Measurements from ENCODE around the gene ALG12. TPM values are rescaled to one million over a fixed set of nuclear protein-coding genes. Genes with fewer than 3 reads are reported as not detected.
"Not testable (repeated sequence)": the region's sequence is repeated elsewhere in the genome, so short reads cannot be mapped to it uniquely, and the experiment has no call there.

ALG12 gene
- total RNA-seq, 2 donors from 2014 or later = 14.8 to 15.3 TPM

DNA sequence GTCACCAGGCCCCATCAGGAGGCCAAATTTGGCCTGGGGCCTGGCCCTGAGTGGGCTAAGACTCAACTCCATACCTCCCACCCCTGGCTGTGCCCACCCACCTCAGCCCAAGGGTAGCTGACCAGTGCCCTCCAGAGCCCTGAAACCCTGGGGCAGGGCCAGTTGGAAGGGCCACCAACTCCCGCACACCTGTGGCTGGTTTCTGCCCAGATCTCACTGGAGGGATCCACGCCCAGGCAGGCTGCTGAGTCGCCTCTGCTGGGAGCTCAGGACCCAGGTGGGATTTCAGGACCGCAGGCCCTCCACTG is 33.4 kb upstream of the ALG12 start:
- ATAC-seq (no peak), DNase-seq (ENCODE audit: low spot score in 2 of 2) (no peak)
- no peak overlapping the region for H3K27ac Mint-ChIP-seq
- H3K9me3 Mint-ChIP-seq = no peaks in the 10 kb centered on the region
- no peaks in the 10 kb centered on the region for H3K36me3 Mint-ChIP-seq

DNA sequence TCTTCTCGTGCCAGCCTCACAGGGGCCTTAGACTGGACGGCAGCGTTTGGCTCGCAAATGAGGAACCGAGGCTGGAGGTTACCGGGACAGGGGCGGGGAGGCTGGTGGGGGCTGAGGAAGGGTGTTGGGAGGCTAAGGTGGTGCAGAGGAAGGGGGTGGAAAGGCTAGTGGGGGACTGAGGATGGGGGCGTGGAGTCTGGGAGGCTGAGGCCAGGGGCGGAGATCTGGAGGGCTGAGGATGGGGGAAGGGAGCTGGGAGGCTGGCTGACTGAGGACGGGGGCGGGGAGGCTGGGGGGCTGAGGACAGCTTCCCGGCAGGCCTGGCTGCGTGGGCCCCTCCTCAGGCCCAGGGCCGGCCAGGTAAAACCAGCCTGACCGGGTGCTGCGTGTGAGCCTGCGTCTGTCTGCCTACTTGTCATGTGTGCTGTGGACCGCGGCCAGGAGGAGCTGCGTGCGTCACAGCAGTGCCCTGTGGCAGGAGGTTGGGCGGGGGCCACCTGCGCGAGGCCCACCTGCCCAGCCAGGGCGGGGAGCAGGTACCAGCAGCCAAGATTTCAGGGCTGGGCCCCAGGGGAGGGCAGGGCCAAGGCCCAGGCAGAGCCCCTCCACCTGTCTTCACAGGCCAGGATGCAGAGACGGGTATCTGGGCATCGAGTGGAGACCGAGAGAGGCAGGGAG is 32.9 kb upstream of the ALG12 start:
- no peak for DNase-seq (ENCODE audit: low spot score in 2 of 2)
- no peak for ATAC-seq
- no peak overlapping the region for H3K27ac Mint-ChIP-seq

DNA sequence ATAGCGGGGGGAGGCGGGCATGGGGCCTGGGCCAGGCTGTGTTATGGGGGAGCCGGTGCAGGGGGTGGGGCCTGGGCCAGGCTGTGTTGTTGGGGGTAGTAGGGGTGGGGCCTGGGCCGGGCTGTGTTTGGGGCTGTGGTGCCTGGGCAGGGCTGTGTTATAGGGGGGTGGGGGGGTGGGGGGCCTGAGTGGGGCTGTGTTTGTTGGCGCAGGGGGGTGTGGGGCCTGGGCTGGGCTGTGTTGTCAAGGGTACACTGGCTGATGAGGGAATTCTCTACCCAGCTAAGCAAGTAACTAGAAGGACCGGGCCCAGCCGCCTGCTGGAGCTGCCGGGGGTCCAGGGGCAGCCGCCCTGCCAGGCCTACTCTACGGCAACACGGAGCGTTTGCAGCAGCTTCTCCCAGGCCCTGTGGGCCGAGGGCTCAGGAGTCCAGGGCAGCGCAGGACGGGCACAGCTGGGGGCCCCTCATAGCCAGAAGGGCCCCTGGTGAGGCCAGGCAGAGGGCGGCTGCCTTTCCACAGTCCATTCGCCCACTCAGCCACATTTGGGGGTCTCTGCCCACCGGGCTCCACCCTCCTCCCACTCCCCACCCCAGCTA is 32.3 kb upstream of the ALG12 start:
- ATAC-seq (no peak), DNase-seq (ENCODE audit: low spot score in 2 of 2) (no peak)
- no peaks in the 10 kb centered on the region for H3K9me3 Mint-ChIP-seq
- H3K36me3 Mint-ChIP-seq = no peaks in the 10 kb centered on the region
- no peak overlapping the region for H3K27ac Mint-ChIP-seq

More for the DNA sequence above, 32.9 kb upstream of the ALG12 start:
- Mint-ChIP-seq H3K36me3 (no peaks in the 10 kb centered on the region), H3K9me3 (no peaks in the 10 kb centered on the region)

DNA sequence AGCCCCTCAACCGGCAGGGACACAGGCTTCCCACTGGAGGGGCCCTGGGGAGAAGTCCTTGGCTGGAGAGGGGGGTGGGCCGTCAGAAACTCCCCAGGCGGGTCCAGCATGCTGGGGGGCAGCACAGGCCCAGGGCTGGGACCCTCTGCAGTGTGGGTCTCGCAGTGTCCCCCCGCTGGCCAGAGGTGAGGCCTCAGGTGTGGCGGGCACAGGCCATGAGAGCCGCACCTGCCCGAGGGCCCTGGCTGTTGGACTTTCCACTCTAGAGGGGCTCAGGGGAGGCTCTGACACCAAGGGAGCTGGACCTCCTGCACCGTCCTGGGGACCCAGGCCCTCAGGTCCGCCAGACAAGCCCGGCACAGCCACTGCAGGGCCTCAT is 31.7 kb upstream of the ALG12 start:
- DNase-seq (ENCODE audit: low spot score in 2 of 2) = no peak
- Mint-ChIP-seq H3K27ac (no peak overlapping the region), H3K9me3 (no peaks in the 10 kb centered on the region), H3K36me3 (no peaks in the 10 kb centered on the region)
- ATAC-seq = no peak

DNA sequence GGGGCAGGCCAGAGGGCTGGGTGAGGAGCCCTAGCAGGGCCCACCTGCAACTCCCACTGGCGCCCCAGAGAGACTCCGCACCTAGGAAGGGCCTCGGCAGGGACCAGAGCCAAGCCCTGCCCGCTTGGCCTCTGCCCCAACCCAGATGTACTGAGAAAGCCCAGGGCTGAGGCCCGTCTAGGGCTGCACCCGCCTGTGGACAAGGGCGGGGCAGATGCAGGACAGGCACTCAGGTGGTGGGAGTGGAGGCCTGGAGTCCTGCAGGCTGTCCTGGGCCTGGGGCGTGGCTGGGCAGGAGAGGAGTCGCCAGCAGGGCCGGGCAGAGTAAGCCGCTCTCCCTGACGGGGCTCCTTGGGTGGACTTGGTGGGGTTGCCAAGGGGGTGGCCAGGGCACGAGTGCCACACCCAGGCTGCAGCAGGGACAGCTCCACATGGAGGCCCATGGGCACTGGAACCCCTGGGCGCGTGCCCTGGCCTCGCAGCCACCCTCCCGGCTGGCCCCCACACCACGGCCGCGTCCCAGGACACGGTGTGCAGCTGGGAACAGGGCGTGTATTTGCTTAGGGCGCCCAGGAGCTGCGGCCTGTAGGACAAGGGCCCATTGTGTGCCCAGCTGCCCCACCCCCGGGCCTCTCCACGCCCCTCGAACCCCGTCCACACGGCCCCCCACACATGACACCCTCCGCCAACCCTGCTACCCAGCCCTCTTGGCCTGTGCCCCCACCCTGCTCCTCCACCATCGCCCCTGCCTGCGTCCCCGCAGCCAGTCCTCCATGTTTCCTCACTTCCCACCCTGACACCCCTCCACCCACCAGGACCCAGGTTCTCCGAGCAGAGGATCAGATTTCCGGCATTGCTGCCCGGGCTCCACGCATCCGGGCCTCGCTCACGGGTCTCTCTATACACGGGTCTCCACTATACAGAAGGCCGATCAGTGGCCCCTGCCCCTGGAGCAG is 31.0 kb upstream of the ALG12 start:
- no peaks in the 10 kb centered on the region for H3K36me3 Mint-ChIP-seq
- no peak overlapping the region for H3K27ac Mint-ChIP-seq
- DNase-seq (ENCODE audit: low spot score in 2 of 2) (no peak), ATAC-seq (no peak)
- H3K9me3 Mint-ChIP-seq = no peaks in the 10 kb centered on the region

DNA sequence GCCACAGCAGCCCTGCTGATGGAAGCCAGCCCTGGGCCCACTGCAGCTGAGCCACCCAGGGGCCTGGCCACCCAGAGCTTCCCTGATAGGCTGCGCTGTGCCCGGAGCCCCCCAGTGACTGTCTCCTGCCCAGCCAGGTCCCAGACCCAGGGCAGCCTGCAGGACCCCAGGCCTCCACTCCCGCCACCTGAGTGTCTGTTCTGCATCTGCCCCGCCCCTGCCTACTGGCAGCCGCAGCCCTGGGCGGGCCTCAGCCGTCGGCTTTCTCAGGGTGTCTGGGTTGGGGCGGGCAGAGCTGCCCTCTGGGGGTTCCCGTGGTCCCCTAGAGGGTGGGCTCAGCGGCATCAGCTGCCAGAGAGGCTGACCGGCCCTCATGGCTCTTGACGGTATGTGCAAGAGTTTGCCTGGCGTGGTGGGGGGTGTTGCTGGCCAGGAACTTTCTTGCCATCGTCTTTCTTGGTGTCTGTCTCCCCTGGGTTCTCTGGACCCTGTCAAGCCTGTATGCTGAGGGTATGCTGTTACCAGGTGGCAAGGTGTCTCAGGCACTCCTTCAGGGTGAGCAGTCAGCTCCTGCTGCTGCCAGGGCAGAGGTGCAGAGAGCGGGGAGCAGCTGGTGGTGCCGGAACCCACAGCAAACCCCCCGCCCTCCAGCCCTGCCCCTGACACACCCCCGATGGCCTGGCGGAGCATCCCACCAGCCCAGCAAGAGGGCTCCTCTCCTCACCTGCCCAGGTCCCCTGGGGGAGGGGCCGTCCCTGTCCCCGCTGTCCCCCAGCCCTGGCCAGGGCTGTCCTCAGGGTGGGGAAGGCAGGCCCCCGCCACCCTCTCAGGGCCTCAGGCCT is 30.1 kb upstream of the ALG12 start:
- DNase-seq (ENCODE audit: low spot score in 2 of 2) (no peak), ATAC-seq (no peak)
- H3K9me3 Mint-ChIP-seq = no peaks in the 10 kb centered on the region
- no peaks in the 10 kb centered on the region for H3K36me3 Mint-ChIP-seq
- H3K27ac Mint-ChIP-seq = peak overlapping the region in 1 of 2 donors; percentile 9

DNA sequence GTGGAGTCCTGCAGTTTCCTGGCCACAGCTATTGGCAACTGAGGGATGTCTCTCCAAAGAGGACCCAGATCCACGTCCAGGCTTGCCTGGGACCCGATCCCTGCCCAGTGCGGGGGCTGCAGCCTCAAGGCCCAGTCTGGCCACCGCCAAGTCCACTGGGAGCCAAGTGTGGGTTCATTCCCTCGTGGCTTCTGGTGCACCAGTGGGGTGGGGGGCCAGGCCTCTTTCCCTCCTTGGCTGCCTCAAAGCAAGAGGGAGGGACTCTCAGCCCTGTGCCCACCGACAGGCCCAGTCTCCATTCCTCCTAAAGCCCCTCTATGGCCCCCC is 29.0 kb upstream of the ALG12 start:
- DNase-seq (ENCODE audit: low spot score in 2 of 2) = no peak
- no peak overlapping the region for H3K27ac Mint-ChIP-seq

DNA sequence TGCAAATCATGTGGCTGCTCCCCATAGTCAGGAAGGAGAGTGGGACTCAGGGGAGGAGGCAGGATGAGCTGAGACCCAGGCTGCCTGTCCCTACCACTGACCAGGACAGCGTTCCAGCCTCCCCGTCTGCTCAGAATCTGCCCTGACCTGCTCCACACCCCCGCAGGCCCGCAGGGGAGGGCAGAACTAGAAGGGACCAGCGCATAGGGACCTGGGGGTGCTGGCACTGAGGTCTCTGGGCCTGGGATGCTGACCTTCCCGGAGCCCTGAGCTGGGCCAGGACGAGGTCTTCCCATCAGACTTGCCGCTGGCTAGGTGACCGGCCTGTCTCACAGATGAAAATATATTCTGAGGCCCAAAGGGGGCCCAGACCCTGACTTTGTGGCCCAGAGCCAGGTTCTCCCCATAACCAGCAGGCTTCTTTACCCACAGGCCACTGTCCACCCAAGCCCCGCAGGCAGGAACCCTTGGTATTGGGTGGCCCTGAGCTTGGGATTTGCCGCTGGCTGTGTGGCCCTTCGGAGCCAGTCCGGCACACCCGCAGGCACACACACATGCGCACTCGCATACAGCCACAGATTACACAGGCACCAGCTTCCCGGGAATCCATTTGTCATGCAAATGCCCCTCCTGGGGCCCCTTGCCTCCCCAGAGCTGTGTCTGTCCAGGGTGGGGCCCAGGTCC is 28.5 kb upstream of the ALG12 start:
- Mint-ChIP-seq H3K9me3 (no peaks in the 10 kb centered on the region), H3K36me3 (no peaks in the 10 kb centered on the region), H3K27ac (no peak overlapping the region)
- ATAC-seq = no peak
- DNase-seq (ENCODE audit: low spot score in 2 of 2) = no peak

More for the DNA sequence above, 29.0 kb upstream of the ALG12 start:
- Mint-ChIP-seq H3K9me3 (no peaks in the 10 kb centered on the region), H3K36me3 (no peaks in the 10 kb centered on the region)
- no peak for ATAC-seq

DNA sequence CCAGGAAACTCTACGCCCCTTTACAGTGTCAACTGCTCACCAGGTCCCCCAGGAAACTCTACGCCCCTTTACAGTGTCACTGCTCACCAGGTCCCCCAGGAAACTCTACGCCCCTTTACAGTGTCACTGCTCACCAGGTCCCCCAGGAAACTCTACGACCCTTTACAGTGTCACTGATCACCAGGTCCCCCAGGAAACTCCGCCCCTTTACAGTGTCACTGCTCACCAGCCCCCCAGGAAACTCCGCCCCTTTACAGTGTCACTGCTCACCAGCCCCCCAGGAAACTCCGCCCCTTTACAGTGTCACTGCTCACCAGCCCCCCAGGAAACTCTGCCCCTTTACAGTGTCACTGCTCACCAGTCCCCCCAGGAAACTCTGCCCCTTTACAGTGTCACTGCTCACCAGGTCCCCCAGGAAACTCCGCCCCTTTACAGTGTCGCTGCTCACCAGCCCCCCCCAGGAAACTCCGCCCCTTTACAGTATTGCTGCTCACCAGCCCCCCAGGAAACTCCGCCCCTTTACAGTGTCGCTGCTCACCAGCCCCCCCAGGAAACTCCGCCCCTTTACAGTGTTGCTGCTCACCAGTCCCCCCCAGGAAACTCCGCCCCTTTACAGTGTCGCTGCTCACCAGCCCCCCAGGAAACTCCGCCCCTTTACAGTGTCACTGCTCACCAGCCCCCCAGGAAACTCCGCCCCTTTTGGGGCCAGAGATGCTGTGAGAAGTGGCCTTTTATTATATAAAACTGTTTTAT is 27.0 kb upstream of the ALG12 start:
- peak overlapping the region in 1 of 2 donors; percentile 62 for H3K27ac Mint-ChIP-seq
- H3K36me3 Mint-ChIP-seq; DNase-seq (ENCODE audit: low spot score in 2 of 2); H3K9me3 Mint-ChIP-seq: not testable (repeated sequence)
- peak in 1 of 2 donors; percentile 26 for ATAC-seq

DNA sequence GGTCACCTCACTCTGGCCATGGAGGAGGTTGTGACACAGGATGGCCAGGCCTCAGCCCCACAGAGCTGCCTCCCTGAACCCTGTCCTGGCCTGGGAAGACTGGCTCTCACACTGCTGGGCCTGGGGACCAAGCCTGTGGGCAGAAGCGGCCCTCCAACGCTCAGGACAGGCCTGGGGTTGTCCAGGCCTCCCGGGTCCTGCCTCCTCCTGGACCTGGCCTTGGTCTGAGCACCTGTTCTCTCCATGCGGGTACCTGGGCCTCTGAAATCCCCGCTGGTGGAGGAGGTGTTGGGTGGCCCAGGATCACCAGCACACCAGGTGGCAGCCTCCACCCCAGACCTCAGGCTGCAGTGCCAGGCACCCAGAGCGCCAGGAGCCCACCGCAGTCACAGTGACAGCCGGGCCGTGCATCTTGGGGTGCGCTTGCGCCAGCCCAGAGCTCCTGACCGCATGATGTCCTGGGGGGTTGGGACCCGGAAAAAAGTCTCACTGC is 26.2 kb upstream of the ALG12 start:
- no peak for DNase-seq (ENCODE audit: low spot score in 2 of 2)
- Mint-ChIP-seq H3K27ac (no peak overlapping the region), H3K9me3 (no peaks in the 10 kb centered on the region), H3K36me3 (peaks cover 0 to 7% of the 10 kb centered on the region in 2 donors)
- peak in 1 of 2 donors; percentile 19 for ATAC-seq

DNA sequence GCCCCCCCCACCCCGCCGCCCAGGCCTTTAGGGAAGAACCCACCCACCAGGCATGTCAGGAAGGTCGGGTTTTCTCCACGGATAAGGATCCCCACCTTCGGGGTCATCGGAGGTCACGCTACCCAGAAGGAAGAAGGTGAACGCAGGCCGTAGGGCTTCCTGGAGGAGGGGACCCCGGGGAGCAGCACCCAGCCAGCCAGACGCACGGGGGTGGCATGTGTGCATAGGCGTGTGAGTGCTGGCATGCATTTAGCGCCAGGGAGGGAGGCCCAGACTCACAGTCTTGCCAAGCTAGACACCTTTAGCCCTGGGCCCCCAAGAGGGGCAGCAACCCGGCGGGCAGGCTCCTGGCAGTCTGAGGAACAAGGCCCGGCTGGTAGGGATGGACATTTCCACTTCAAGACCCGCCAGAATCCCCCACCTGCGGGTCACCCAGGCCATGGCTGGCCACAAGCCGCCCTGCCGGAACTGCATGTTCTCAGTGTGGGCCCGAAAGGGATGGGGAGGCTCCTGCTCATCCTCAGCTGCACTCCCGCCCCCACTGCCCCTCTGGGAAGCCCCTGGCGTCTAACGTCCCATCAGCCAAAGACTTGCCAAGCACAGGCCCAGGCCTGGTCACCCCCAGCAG is 25.6 kb upstream of the ALG12 start:
- no peak for ATAC-seq
- DNase-seq (ENCODE audit: low spot score in 2 of 2) = no peak
- H3K27ac Mint-ChIP-seq = no peak overlapping the region
- peaks cover 0 to 7% of the 10 kb centered on the region in 2 donors for H3K36me3 Mint-ChIP-seq
- no peaks in the 10 kb centered on the region for H3K9me3 Mint-ChIP-seq

DNA sequence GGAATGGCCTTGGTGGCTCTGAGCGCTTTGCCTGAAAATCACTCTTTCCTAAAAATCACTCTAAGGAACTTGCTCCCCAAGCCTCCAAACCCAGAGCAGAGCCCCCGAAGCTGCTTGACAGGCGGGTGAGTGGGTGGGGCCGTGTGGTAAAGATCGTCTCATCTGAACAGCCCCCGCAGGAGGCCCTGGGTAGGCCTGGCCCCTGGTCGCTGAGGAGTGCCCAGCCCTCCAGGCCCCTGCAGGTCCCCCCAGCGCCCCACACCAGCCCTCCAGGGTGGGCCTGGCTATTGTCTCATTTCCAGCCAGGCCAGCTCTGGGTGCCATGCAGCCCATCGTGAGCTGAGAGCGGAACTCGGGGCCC is 25.1 kb upstream of the ALG12 start:
- Mint-ChIP-seq H3K9me3 (no peaks in the 10 kb centered on the region), H3K36me3 (peaks cover 0 to 7% of the 10 kb centered on the region in 2 donors), H3K27ac (no peak overlapping the region)
- peak in 1 of 2 donors; percentile 18 for ATAC-seq
- DNase-seq (ENCODE audit: low spot score in 2 of 2) = no peak

DNA sequence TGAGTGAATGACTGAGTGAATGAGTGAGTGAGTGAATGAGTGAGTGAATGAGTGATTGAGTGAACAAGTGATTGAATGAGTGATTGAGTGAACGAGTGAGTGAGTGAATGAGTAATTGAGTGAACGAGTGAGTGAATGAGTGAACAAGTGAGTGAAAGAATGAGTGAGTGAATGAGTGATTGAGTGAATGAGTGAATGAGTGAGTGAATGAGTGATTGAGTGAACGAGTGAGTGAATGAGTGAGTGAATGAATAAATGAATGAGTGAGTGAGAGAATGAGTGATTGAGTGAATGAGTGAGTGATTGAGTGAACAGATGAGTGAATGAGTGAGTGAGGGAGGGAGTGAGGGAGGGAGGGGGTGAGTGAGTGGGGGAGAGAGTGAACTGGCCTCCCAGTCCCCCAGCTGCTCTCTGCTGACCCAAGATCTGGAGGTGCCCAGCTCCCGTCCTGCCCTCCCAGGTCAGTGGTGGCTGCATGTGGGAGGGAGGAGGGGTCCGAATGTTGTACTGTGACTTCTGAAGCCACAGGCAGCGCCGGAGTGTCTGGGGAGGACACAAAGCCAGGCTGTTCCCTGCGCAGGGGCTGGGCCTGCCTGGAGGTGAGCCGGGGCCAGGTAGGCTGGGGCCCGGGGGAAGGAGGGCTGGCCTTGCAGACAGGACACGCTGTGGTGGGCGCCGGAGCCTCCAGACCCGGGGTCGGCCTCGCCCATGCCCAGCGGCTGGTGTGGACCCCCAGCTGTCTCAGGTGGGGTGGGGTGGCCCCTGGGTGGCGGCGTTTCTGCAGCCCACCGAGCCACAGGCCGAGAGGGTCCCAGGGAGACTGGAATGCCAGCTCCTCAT is 24.5 kb upstream of the ALG12 start:
- Mint-ChIP-seq H3K36me3 (peaks cover 0 to 7% of the 10 kb centered on the region in 2 donors), H3K27ac (no peak overlapping the region), H3K9me3 (no peaks in the 10 kb centered on the region)
- DNase-seq (ENCODE audit: low spot score in 2 of 2) (no peak), ATAC-seq (no peak)

DNA sequence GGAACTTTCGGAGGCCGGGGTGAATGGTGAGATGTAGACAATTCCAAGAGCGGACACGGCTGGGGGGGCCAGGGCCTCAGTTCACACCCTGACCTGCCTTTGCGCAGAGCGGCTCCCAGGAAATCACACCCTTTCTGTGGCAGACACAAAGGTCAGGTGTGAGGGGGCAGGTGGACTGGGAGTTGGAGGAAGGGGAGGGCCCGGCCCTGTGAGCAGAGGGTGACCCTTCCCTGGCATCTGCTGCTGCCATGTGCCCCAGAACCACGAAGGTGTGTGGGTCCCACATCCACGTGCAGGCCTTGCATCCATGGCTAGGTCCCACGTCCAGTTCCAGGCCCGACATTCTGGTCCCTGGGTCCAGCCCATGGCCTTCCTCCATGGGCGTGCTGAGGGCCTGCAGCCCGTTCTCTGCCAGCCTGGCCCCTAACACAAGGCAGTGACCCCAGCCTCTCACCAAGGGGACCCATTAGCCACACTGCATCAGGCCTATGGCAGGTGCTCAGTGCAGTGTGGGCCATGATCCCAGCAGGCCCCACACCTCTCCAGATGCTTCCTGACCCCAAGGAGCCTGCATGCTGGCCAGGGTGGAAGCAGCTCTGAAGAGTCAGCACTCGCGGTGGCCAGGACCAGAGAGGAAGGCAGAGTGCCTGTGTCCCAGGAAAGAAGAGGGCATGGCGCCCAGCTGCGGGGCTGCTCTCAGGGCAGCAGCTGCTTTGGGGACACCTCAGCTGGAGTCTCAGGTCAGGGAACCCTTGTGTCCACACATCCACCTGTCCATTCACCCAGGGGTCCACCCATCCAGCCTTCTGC is 23.5 kb upstream of the ALG12 start:
- Mint-ChIP-seq H3K36me3 (peaks cover 0 to 7% of the 10 kb centered on the region in 2 donors), H3K27ac (peak overlapping the region in 1 of 2 donors; percentile 79), H3K9me3 (no peaks in the 10 kb centered on the region)
- ATAC-seq (no peak), DNase-seq (ENCODE audit: low spot score in 2 of 2) (no peak)
